HepG2 (cell line): Measurements from ENCODE around the gene PDSS2. TPM values are rescaled to one million over a fixed set of nuclear protein-coding genes. Genes with fewer than 3 reads are reported as not detected.

Experiments
- GLMP ChIP-seq: sonication (generic); formaldehyde crosslinking; IDR thresholded peaks from 2 replicates; pipeline ENCODE4 v1.9.0; 2021; ENCODE audit warnings: missing genetic modification reagents, mild to moderate bottlenecking, borderline replicate concordance
- MEIS1 ChIP-seq: sonication (generic); formaldehyde crosslinking; IDR thresholded peaks from 2 replicates; pipeline ENCODE4 v1.9.0; 2021; ENCODE audit warnings: mild to moderate bottlenecking, missing genetic modification reagents, moderate library complexity, borderline replicate concordance
- MXD3 ChIP-seq: IDR thresholded peaks from 2 replicates; pipeline ENCODE4 v1.6.1; 2016; ENCODE audit warnings: mild to moderate bottlenecking, missing biosample characterization, missing genetic modification reagents
- POGZ ChIP-seq: sonication (generic); formaldehyde crosslinking; IDR thresholded peaks from 2 replicates; pipeline ENCODE4 v1.4.0; 2020; ENCODE audit warnings: mild to moderate bottlenecking, missing genetic modification reagents
- SNAPC4 ChIP-seq: sonication (generic); formaldehyde crosslinking; IDR thresholded peaks from 2 replicates; pipeline ENCODE4 v1.4.0; 2020; ENCODE audit warnings: mild to moderate bottlenecking, missing genetic modification reagents
- ZFY ChIP-seq: sonication (generic); formaldehyde crosslinking; IDR thresholded peaks from 2 replicates; pipeline ENCODE4 v1.4.0; 2020; ENCODE audit warnings: missing genetic modification reagents
- ZNF121 ChIP-seq: sonication (generic); formaldehyde crosslinking; IDR thresholded peaks from 2 replicates; pipeline ENCODE4 v1.5.0; 2020; ENCODE audit warnings: mild to moderate bottlenecking, missing genetic modification reagents
- ZNF234 ChIP-seq: sonication (generic); formaldehyde crosslinking; conservative IDR thresholded peaks from 2 replicates; pipeline ENCODE4 v1.5.1; 2020; ENCODE audit warnings: mild to moderate bottlenecking, missing genetic modification reagents
- ZNF770 ChIP-seq: sonication (generic); formaldehyde crosslinking; IDR thresholded peaks from 2 replicates; pipeline ENCODE4 v1.5.0; 2020; ENCODE audit warnings: mild to moderate bottlenecking, missing genetic modification reagents
- polyA plus RNA-seq, 8 experiments: library from polyadenylated mRNA; depleted of rRNA in 3 of 8; stranded (reverse) in 7 of 8; unstranded in 1 of 8; fragments of >200 nt; fragmentation: Illumina TruSeq in 4 of 8; extraction: Trizol in 4 of 8; gene quantifications; 2 replicates each; pipeline versions ENCODE4 v1.2.1 to v1.2.3, GENCODE V29; 2011 to 2016; ENCODE audit warnings: low read depth in 4 of 8, missing spikeins in 1 of 8, mixed read lengths in 1 of 8; ENCODE audit not compliant: insufficient read depth in 1 of 8
- total RNA-seq, 5 experiments: library from RNA; depleted of rRNA; stranded (reverse); fragments of >200 nt; fragmentation: Illumina TruSeq; extraction: Trizol; gene quantifications; 2 replicates each; pipeline ENCODE4 v1.2.3, GENCODE V29; 2016; ENCODE audit warnings: low read depth in 1 of 5
- TF ChIP-seq, protein P1 (sequence below): sonication (generic); formaldehyde crosslinking; IDR thresholded peaks from 2 replicates; pipeline ENCODE4 v1.8.0; 2022; ENCODE audit warnings: mild to moderate bottlenecking, missing genetic modification reagents, moderate library complexity
- TF ChIP-seq, protein P2 (sequence below): sonication (generic); formaldehyde crosslinking; IDR thresholded peaks from 2 replicates; pipeline ENCODE4 v1.5.0; 2020; ENCODE audit warnings: missing genetic modification reagents

PDSS2 gene
- total and polyA plus RNA-seq, 2 of the 13 experiments (the other 11 are each of a cell fraction or from before 2014, with no cell fraction given), result 16.2 to 17.0 TPM

- no peak for TF ChIP-seq GLMP
- no peak for TF ChIP-seq POGZ (CRISPR knock-in tag)
- no peak for TF ChIP-seq ZFY (CRISPR knock-in tag)
- no peak for TF ChIP-seq ZNF234 (CRISPR knock-in tag)
- TF ChIP-seq, protein P1, sequence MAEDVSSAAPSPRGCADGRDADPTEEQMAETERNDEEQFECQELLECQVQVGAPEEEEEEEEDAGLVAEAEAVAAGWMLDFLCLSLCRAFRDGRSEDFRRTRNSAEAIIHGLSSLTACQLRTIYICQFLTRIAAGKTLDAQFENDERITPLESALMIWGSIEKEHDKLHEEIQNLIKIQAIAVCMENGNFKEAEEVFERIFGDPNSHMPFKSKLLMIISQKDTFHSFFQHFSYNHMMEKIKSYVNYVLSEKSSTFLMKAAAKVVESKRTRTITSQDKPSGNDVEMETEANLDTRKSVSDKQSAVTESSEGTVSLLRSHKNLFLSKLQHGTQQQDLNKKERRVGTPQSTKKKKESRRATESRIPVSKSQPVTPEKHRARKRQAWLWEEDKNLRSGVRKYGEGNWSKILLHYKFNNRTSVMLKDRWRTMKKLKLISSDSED (CRISPR knock-in tag), result no peak
- no peak for TF ChIP-seq SNAPC4 (CRISPR knock-in tag)
- no peak for TF ChIP-seq MXD3 (CRISPR knock-in tag)
- TF ChIP-seq, protein P2, sequence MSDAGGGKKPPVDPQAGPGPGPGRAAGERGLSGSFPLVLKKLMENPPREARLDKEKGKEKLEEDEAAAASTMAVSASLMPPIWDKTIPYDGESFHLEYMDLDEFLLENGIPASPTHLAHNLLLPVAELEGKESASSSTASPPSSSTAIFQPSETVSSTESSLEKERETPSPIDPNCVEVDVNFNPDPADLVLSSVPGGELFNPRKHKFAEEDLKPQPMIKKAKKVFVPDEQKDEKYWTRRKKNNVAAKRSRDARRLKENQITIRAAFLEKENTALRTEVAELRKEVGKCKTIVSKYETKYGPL (CRISPR knock-in tag), result no peak
- TF ChIP-seq ZNF121 (CRISPR knock-in tag), result peak; percentile 90
- TF ChIP-seq ZNF770 (CRISPR knock-in tag), result peak; percentile 95
- TF ChIP-seq MEIS1 (CRISPR knock-in tag), result no peak
These were observed 145.6 kb downstream of the PDSS2 start (continued) for GRCh38 chr6:107313776-107314175.
